ENCODE measurements around the gene C1QTNF6. TPM values are rescaled to one million over a fixed set of nuclear protein-coding genes. Genes with fewer than 3 reads are reported as not detected.

The C1QTNF6 gene
- total and polyA plus RNA-seq, 2 of the 4 experiments (the other 2 are of a cell fraction) = 1.1 to 10.9 TPM

DNA sequence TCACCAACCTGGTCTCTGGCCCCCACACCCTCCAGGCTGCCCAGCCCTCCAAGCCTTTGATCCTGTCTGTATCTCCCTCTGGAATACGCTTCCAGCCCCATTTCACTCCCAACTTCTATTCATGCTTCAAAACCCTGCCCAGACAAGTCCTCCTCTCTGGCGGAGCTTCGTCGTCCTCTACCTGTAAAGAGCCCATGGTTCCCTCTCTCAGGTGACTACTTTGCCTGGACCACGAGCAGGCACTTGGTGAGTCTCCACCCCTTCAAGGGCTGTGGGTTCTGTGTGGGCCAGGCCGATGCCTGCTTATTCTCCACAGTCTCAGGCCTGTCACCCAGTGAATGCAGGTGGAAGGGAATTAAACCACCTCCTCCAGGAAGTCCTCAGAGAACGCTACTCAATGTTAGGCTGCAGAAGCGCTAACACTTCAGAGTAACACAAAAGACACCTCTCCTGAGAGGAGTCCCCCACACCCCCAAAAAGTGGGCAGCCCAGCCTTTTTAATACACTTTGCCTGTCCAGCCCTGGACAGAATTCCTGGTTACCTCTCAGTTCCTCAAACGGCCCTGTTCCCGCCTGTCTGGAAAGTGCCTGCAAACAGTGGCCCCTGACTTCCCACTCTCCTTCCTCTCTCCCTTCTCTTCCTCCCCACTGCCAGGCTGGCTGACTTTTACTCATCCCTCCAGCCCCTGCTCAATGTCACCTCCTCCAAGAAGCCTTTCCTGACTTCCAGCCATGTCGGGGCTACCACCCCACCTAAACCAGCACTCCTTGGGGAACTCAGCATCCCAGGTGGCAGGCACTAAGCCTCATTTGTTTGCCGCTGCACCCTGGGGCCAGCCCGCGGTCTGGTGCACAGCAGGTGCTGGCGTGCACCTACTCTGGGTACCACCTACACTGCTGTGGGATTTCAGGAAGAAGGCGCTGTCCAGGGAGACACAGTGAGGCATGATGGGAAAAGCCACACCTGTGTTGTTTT, 47.0 kb upstream of the C1QTNF6 start (continued):
- TF ChIP-seq, protein P1, sequence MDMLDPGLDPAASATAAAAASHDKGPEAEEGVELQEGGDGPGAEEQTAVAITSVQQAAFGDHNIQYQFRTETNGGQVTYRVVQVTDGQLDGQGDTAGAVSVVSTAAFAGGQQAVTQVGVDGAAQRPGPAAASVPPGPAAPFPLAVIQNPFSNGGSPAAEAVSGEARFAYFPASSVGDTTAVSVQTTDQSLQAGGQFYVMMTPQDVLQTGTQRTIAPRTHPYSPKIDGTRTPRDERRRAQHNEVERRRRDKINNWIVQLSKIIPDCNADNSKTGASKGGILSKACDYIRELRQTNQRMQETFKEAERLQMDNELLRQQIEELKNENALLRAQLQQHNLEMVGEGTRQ (IDR thresholded peaks at IDR 0.05; ENCODE audit: low read depth, low read length) = no peak
- no peak for TF ChIP-seq RCOR1 (IDR thresholded peaks at IDR 0.05; ENCODE audit: insufficient replicate concordance, low read length)
